ENCODE results near the gene ANO10.

The ANO10 gene

GRCh38 chr3:43409506-43409905, 212.3 kb downstream of the ANO10 start:
- no peak for DNase-seq

DNA sequence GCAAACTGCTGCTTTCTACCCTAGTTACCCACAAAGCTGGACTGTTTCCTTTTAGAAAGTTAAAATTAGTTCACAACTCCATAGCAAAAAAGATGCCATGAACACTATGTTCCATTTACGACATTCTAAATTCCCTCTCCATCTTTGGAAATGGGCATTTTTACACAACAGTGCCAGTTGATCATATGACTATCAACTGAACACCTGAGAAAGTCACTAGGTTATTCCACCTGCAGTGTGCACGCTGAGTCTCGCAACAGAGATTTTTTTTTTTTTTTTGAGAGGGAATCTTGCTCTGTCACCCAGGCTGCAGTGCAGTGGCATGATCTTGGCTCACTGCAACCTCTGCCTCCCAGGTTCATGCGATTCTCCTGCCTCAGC, 215.2 kb downstream of the ANO10 start:
- DNase-seq: no peak

- no peak for DNase-seq
Measured at GRCh38 chr3:43405888-43406642, 215.7 kb downstream of the ANO10 start.

GRCh38 chr3:43400781-43401730, 220.8 kb downstream of the ANO10 start:
- DNase-seq: no peak

DNA sequence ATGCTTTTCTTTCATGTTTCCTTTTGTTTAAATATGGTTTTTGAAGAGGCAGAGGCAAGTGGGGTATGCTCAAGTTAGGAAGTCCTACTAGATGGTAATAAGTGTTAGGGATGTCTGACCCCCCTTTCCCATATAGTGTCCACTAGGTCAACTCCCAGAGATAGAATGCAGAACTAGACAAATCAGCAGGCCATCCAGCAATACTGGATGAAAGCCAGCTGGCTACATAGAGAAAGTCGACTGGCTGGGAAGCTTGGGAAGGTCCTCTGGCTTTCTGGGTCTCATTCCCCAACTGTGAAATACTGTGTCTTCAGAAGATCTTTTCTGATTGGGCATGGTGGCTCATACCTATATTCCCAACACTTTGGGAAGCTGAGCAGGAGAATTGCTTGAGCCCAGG, 221.6 kb downstream of the ANO10 start:
- DNase-seq: no peak

GRCh38 chr3:43399034-43399433, 222.8 kb downstream of the ANO10 start:
- DNase-seq: no peak

DNA sequence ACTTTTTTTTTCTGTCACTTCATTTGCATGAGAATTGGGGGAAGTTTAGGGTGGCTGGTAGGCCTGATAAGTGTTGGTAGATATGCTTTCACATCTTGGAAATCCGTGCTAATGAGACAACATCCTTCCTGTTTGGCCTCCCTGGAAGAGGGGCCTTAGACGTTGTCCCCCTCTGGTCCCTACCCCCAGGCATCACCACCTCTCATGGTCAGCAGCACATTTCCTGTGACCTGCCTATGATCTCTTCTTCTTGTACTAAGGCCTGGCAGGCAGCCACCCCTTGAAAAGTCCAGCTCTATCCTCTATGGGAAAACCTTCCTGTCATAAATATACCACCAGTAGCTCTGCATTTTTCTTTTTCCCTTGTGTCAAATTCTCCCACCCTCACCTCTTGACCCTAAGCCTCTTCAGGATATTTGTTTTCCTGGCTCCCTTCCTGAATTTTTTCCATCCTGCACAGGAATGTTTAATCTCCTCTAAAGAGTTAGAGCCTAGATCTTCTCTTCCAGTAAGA, 227.7 kb downstream of the ANO10 start:
- DNase-seq: no peak

- no peak for DNase-seq
Measured at GRCh38 chr3:43391621-43392020, 230.2 kb downstream of the ANO10 start.

- no peak for DNase-seq
Measured at GRCh38 chr3:43390255-43390588, 231.6 kb downstream of the ANO10 start.

DNA sequence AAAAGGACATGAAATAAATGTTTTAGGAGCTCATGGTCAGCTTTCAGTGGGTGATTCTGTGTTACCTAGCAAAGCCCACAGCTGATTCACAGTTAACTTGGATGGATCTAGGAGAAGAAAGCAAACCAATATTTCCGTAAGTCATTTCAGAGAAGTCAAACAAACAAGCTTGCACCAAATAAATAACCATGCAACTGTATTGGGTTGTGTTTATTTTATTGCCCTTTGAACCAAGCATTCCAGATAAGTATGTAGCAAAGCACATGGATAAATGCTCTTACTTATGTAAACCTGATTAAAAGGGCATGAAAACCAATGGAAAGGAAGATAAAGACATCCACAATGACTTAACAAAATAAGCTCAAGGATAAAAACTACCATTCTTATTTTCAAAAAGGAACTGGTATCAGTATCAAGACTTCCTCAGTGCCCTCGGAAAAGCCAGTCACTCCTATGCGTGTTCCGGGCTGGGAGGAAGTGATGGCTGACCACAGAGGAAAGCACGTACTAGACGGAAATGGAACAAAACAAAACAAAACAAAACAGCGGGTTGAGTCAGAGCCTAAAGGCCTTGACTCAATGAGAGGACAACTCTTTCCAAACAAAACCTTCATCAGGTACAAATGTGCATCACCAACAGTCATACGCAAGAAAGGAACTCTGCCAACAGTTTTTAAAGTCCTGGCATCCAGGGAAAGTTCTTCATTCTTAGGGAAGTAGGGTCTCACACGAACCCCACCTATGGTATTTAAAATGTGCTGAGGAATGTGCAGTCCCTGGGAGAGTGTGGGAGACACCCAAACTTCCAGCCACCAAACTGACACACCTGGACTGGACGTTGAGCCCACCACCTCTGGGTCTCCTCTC, 232.2 kb downstream of the ANO10 start:
- DNase-seq: no peak

GRCh38 chr3:43388915-43389314, 232.9 kb downstream of the ANO10 start:
- DNase-seq: no peak

- DNase-seq: no peak
Measured at GRCh38 chr3:43388175-43388574, 233.6 kb downstream of the ANO10 start.

DNA sequence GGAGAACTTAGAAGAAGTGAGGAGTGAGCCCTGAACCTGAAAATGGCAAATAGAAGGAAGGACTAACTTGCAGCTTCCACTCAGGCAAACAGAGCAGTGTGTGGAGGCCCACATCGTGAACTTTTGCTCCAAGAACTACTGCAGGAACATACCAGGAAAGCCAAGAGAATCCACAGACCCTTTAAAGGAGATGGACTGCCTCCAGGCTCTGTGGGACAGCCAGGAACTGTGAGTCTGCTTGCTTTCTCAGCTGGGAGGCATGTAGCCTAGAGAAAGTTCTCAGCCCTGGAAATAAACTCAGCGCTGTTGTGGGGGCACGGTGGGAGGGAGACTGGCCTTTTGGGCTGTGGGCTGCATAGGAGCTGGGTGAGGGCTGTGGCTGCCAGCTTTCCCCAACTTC, 242.5 kb downstream of the ANO10 start:
- no peak for DNase-seq

DNA sequence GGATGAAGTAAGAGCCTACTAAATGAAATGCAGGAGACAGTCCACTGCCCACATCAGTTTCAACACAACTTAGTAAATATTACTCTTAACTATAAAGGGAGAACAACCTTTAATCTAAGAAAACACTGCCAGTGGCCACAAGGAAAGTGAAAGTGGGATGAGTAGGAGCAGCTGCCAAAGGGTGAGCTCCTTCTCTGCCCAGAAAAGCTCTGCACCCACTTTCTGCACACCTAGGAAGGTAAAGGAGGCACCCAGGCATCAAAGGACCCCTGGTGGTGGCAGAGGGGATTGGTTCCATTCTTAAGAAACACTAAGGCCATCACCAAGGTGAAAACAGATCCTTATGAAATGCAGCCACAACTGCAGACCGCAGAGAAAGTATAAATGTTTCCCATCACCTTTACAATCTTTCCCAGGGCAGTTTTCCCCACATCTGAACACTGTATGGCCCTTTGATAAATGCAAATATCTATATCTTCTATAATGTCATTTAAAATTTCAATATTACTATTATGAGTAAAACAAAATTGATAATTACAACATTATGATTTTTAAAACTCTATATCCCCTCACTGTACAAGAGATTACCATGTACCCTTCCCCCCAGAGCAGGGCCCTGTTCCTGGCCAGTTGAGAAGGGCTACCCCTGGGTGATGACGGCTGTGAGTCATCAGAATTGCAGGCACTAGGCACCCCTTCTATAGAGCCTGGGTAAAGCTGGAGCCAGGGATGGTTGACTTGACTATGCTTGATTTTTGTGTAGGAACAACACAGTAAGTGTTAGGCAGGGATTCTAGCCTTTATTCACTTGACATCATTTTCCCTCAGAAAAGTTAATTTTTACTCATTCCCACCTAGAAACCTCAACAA, 243.5 kb downstream of the ANO10 start:
- DNase-seq: peak; percentile 2

DNA sequence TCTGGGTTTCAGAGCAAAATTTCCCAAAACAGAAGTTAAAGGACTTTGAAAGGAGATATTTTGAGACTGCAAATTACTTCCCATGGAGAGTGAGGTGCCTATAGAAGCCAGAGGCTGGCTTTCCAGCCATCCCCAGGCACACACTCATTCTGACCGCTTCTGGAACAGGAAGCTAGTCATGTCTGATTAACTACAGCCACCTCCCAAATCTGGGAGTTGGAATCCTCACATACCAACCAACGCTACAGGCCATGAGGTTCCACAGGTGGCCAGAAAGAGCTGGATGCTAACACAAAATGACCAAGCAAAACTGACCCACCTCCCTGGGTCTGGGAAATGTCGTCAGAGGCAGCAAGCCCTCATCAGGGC, 248.3 kb downstream of the ANO10 start:
- DNase-seq: no peak

DNA sequence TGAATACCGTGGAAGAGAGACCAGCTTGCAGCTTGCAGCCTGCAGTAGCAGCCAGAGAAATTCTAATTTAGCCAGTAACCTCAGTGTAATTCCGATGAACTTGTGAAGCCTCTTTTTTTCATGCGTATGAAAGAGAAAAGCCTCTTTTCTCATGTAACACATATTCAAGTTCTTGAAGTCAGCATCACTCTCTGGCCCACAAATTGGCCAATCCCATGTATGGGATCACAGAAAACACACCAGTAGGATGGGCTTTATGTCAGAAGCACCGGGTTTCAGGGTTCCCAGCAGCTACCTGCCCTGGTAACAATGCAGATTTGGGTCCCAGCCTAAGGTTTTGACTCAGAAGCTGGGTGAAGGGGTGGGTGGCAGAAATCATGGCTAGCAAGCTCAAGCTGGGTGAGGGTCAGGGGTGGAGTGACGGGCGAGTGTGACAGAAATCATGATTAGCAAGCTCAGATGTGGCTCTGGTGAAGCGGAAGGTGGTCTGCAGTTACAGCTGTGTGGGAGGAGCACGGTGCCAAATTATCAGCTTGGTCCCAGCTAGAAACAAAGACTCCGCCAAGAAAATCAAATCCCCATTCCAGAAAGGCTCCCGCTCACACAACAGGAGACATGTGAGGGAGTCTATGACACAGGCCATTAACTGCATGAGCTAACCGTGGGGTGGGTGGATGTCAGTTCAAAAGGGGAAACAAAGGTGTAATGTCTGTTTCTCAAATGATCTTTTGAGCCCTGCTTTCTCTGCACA, 248.8 kb downstream of the ANO10 start:
- DNase-seq: no peak

GRCh38 chr3:43372007-43372740, 249.6 kb downstream of the ANO10 start:
- no peak for DNase-seq

- no peak for DNase-seq
Measured at GRCh38 chr3:43371494-43371893, 250.3 kb downstream of the ANO10 start.

DNA sequence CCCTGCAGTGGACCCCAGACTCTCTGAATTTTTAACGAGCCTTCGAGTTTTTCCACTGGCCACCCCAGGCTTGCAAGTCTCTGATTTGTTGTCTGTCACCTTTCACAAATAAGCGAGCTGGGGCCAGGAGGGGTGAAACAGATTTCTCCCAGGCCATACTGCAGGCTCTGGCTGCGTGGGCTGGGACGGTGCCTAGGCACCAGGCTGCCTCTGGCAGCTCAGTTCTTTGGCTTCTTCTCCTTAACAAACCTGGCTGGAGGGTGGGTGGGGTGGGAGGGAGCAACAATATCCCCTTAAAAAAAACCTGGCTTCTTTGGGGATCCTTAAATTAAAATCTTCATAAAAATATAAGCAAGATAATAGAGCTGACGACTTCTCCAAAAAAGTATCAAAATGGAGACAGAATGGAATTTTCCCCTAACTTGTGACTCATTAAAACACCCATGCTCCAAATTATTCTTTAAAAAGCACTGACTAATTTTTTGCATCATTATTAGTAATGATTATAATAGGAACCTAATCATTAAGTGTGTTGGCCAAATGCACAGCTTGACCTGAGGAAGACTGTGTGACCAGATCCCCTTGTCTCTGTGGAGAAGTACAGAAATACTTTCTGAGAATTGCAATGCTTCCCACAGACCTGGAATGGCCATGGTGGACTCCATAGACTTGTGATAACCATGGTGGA, 251.4 kb downstream of the ANO10 start:
- DNase-seq: no peak

Data from NCI-H524 treated with DMSO at 0.1 percent for 48 hours (cell line).